ENCODE data around the gene WNK1. TPM values are rescaled to one million over a fixed set of nuclear protein-coding genes. Genes with fewer than 3 reads are reported as not detected.
A peak's percentile ranks its signal among the peaks of the same experiment; 100 is the strongest.

Gene WNK1
- polyA plus RNA-seq, 4 donors, result 12.7 to 48.4 (median 20.2) TPM

GRCh38 chr12:718756-719102, 33.6 kb upstream of the WNK1 start:
- FAIRE-seq (no peak), DNase-seq (no peak)
- H3K27ac ChIP-seq (ENCODE audit: low read depth in 1 of 3, low read length in 2 of 3), result no peak overlapping the region
- no peak overlapping the region for H3K4me3 ChIP-seq (ENCODE audit: low read depth in 1 of 3, low read length in 3 of 3)
- 80 to 95% (median 89%) methylated on average over 4 of the region's 4 CpGs for WGBS, 3 donors
- no peaks in the 10 kb centered on the region for H3K27me3 ChIP-seq (ENCODE audit: control insufficient read depth in 3 of 3, insufficient read depth in 3 of 3, low read length in 3 of 3)
- no peaks in the 10 kb centered on the region for H3K9me3 ChIP-seq (ENCODE audit: control insufficient read depth in 2 of 2, insufficient read depth in 1 of 2, low read depth in 1 of 2, low read length in 1 of 2)
- H3K36me3 ChIP-seq (ENCODE audit: control insufficient read depth in 3 of 3, insufficient read depth in 2 of 3, low read depth in 1 of 3, low read length in 3 of 3), result no peaks in the 10 kb centered on the region
- no peaks in the 10 kb centered on the region for H3K4me1 ChIP-seq (ENCODE audit: control insufficient read depth in 3 of 3, insufficient read depth in 2 of 3, low read depth in 1 of 3, low read length in 2 of 3)

GRCh38 chr12:720231-720941, 32.0 kb upstream of the WNK1 start:
- Histone ChIP-seq H3K36me3 (ENCODE audit: control insufficient read depth in 3 of 3, insufficient read depth in 2 of 3, low read depth in 1 of 3, low read length in 3 of 3) (no peaks in the 10 kb centered on the region), H3K9me3 (ENCODE audit: control insufficient read depth in 2 of 2, insufficient read depth in 1 of 2, low read depth in 1 of 2, low read length in 1 of 2) (no peaks in the 10 kb centered on the region), H3K4me3 (ENCODE audit: low read depth in 1 of 3, low read length in 3 of 3) (no peak overlapping the region), H3K4me1 (ENCODE audit: control insufficient read depth in 3 of 3, insufficient read depth in 2 of 3, low read depth in 1 of 3, low read length in 2 of 3) (peaks cover 0 to 3% (median 0%) of the 10 kb centered on the region in 3 donors), H3K27ac (ENCODE audit: low read depth in 1 of 3, low read length in 2 of 3) (no peak overlapping the region), H3K27me3 (ENCODE audit: control insufficient read depth in 3 of 3, insufficient read depth in 3 of 3, low read length in 3 of 3) (no peaks in the 10 kb centered on the region)
- DNase-seq (no peak), FAIRE-seq (no peak)
- WGBS, 3 donors, result 78 to 89% (median 79%) methylated on average over 9 of the region's 9 CpGs

DNA sequence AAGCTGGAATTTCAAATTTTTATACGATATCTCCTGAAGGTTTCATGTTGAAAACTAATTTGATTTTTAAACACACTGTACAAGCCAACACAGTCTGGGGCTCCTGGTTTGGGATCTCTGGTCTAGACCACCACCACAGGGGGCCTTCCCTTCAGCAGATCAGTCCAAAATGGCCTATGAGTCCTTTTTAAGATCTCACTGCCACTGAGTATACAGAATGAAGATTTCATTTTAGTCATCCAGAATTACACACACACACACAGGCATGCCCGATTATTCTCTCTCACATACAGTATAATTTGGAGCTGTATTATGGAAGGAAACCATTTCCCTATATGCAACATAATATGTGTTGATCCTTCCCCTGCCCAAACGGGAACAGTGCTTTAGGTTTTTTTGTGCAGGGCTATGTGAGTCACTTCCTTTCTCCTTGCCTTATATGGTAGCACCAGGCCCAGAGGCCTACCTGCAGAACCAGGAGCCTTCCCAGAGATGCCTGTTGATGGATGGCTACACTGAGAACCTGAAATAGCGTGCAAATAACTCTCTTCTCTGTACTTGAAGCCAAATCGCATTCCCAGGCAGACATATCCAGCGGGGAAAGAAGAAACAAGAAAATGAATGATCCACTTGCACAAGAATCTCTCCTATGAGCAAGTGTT, 28.1 kb upstream of the WNK1 start:
- Histone ChIP-seq H3K4me1 (ENCODE audit: control insufficient read depth in 3 of 3, insufficient read depth in 2 of 3, low read depth in 1 of 3, low read length in 2 of 3) (peaks cover 0 to 3% (median 2%) of the 10 kb centered on the region in 3 donors), H3K9me3 (ENCODE audit: control insufficient read depth in 2 of 2, insufficient read depth in 1 of 2, low read depth in 1 of 2, low read length in 1 of 2) (no peaks in the 10 kb centered on the region), H3K36me3 (ENCODE audit: control insufficient read depth in 3 of 3, insufficient read depth in 2 of 3, low read depth in 1 of 3, low read length in 3 of 3) (no peaks in the 10 kb centered on the region), H3K27me3 (ENCODE audit: control insufficient read depth in 3 of 3, insufficient read depth in 3 of 3, low read length in 3 of 3) (no peaks in the 10 kb centered on the region), H3K4me3 (ENCODE audit: low read depth in 1 of 3, low read length in 3 of 3) (no peak overlapping the region), H3K27ac (ENCODE audit: low read depth in 1 of 3, low read length in 2 of 3) (no peak overlapping the region)
- DNase-seq (no peak), FAIRE-seq (no peak)
- 64 to 69% (median 68%) methylated on average over 6 of the region's 6 CpGs for WGBS, 3 donors

- peaks cover 0 to 3% (median 2%) of the 10 kb centered on the region in 3 donors for H3K4me1 ChIP-seq (ENCODE audit: control insufficient read depth in 3 of 3, insufficient read depth in 2 of 3, low read depth in 1 of 3, low read length in 2 of 3)
- no peaks in the 10 kb centered on the region for H3K9me3 ChIP-seq (ENCODE audit: control insufficient read depth in 2 of 2, insufficient read depth in 1 of 2, low read depth in 1 of 2, low read length in 1 of 2)
- 96 to 100% (median 98%) methylated on average over 2 of the region's 2 CpGs for WGBS, 3 donors
- H3K27me3 ChIP-seq (ENCODE audit: control insufficient read depth in 3 of 3, insufficient read depth in 3 of 3, low read length in 3 of 3), result no peaks in the 10 kb centered on the region
- no peak for DNase-seq
- H3K36me3 ChIP-seq (ENCODE audit: control insufficient read depth in 3 of 3, insufficient read depth in 2 of 3, low read depth in 1 of 3, low read length in 3 of 3), result no peaks in the 10 kb centered on the region
- H3K4me3 ChIP-seq (ENCODE audit: low read depth in 1 of 3, low read length in 3 of 3), result no peak overlapping the region
- FAIRE-seq, result no peak
- H3K27ac ChIP-seq (ENCODE audit: low read depth in 1 of 3, low read length in 2 of 3), result no peak overlapping the region
These were observed 27.3 kb upstream of the WNK1 start for GRCh38 chr12:725076-725475.

DNA sequence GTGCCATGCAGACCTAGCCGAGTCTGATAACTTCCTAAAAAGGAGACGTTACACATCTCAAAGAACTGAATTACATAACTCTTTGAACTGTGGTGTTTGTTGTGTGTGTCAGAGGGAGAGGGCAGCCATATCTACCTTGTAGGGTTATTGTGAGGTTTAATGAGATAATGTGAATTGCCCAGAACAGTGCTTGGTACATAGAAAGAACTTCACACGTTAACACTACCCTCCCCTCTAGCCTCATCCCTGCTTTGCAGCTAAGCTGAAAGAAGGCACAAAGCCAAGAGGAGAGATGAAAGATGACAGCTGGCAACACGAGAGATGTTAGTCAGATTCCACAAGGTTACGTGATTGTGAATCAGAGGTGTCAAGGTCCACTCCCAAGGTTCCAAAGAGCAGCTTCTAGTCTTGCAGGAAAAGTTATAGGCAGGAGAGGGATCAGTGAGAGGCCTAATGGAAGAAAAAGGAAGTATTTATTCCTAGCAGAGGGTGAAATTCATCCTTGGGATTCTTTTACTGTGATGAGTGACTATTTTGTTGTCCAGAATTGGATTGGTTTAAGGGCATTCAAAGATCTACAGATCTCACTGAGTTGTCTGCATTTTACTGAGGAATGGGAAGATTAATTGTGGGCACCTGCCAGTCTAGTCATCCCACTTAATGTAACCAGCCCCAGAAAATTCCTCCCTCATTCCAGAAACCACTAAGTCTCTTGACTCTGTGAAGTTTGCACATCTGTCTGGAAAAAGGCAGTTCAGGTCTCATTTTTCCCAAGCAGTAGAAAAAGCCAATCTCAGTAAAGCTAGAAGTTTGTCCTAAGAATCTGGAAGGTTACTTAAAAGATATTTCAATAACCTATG, 25.9 kb upstream of the WNK1 start:
- no peaks in the 10 kb centered on the region for H3K36me3 ChIP-seq (ENCODE audit: control insufficient read depth in 3 of 3, insufficient read depth in 2 of 3, low read depth in 1 of 3, low read length in 3 of 3)
- DNase-seq (peak; percentile 42 to 83), FAIRE-seq (no peak)
- no peak overlapping the region for H3K27ac ChIP-seq (ENCODE audit: low read depth in 1 of 3, low read length in 2 of 3)
- H3K9me3 ChIP-seq (ENCODE audit: control insufficient read depth in 2 of 2, insufficient read depth in 1 of 2, low read depth in 1 of 2, low read length in 1 of 2), result no peaks in the 10 kb centered on the region
- H3K4me1 ChIP-seq (ENCODE audit: control insufficient read depth in 3 of 3, insufficient read depth in 2 of 3, low read depth in 1 of 3, low read length in 2 of 3), result peaks cover 0 to 3% (median 2%) of the 10 kb centered on the region in 3 donors
- no peak overlapping the region for H3K4me3 ChIP-seq (ENCODE audit: low read depth in 1 of 3, low read length in 3 of 3)
- no peaks in the 10 kb centered on the region for H3K27me3 ChIP-seq (ENCODE audit: control insufficient read depth in 3 of 3, insufficient read depth in 3 of 3, low read length in 3 of 3)
- 25 to 51% (median 42%) methylated on average over 5 of the region's 5 CpGs for WGBS, 3 donors

DNA sequence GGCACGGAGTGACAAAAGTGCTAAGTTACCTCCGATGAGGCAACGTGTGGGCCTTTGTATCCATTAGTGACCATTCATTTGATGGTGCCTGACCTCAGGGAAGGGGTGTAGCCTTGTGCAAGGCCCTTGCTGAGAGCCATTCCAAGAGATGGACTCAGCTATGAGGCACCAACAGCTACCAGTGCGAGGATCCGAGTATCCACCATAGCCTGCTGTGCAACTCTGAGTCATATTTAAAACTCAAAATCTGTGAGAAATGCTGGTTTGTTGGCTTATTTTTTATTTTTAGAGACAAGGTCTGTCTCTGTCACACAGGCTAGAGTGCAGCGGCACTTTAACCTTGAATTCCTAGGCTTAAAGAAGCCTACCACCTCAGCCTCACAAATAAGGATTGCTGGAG, 25.1 kb upstream of the WNK1 start:
- Histone ChIP-seq H3K9me3 (ENCODE audit: control insufficient read depth in 2 of 2, insufficient read depth in 1 of 2, low read depth in 1 of 2, low read length in 1 of 2) (no peaks in the 10 kb centered on the region), H3K27me3 (ENCODE audit: control insufficient read depth in 3 of 3, insufficient read depth in 3 of 3, low read length in 3 of 3) (no peaks in the 10 kb centered on the region), H3K27ac (ENCODE audit: low read depth in 1 of 3, low read length in 2 of 3) (no peak overlapping the region), H3K4me3 (ENCODE audit: low read depth in 1 of 3, low read length in 3 of 3) (no peak overlapping the region), H3K4me1 (ENCODE audit: control insufficient read depth in 3 of 3, insufficient read depth in 2 of 3, low read depth in 1 of 3, low read length in 2 of 3) (peaks cover 0 to 3% (median 2%) of the 10 kb centered on the region in 3 donors), H3K36me3 (ENCODE audit: control insufficient read depth in 3 of 3, insufficient read depth in 2 of 3, low read depth in 1 of 3, low read length in 3 of 3) (no peaks in the 10 kb centered on the region)
- DNase-seq (no peak), FAIRE-seq (no peak)
- 95 to 96% (median 96%) methylated on average over 6 of the region's 6 CpGs for WGBS, 3 donors

GRCh38 chr12:728781-729180, 23.6 kb upstream of the WNK1 start:
- Histone ChIP-seq H3K27ac (ENCODE audit: low read depth in 1 of 3, low read length in 2 of 3) (no peak overlapping the region), H3K4me3 (ENCODE audit: low read depth in 1 of 3, low read length in 3 of 3) (no peak overlapping the region), H3K27me3 (ENCODE audit: control insufficient read depth in 3 of 3, insufficient read depth in 3 of 3, low read length in 3 of 3) (no peaks in the 10 kb centered on the region), H3K4me1 (ENCODE audit: control insufficient read depth in 3 of 3, insufficient read depth in 2 of 3, low read depth in 1 of 3, low read length in 2 of 3) (peaks cover 0 to 3% (median 2%) of the 10 kb centered on the region in 3 donors), H3K36me3 (ENCODE audit: control insufficient read depth in 3 of 3, insufficient read depth in 2 of 3, low read depth in 1 of 3, low read length in 3 of 3) (no peaks in the 10 kb centered on the region), H3K9me3 (ENCODE audit: control insufficient read depth in 2 of 2, insufficient read depth in 1 of 2, low read depth in 1 of 2, low read length in 1 of 2) (no peaks in the 10 kb centered on the region)
- no peak for FAIRE-seq
- peak in 1 of 2 donors; percentile 38 for DNase-seq
- 62 to 85% (median 63%) methylated on average over 2 of the region's 2 CpGs for WGBS, 3 donors

GRCh38 chr12:729221-729620, 23.2 kb upstream of the WNK1 start:
- H3K27ac ChIP-seq (ENCODE audit: low read depth in 1 of 3, low read length in 2 of 3), result peak overlapping the region in 2 of 3 donors; percentile 33 to 41
- no peak for DNase-seq
- no peaks in the 10 kb centered on the region for H3K36me3 ChIP-seq (ENCODE audit: control insufficient read depth in 3 of 3, insufficient read depth in 2 of 3, low read depth in 1 of 3, low read length in 3 of 3)
- no peak overlapping the region for H3K4me3 ChIP-seq (ENCODE audit: low read depth in 1 of 3, low read length in 3 of 3)
- no peaks in the 10 kb centered on the region for H3K27me3 ChIP-seq (ENCODE audit: control insufficient read depth in 3 of 3, insufficient read depth in 3 of 3, low read length in 3 of 3)
- H3K9me3 ChIP-seq (ENCODE audit: control insufficient read depth in 2 of 2, insufficient read depth in 1 of 2, low read depth in 1 of 2, low read length in 1 of 2), result no peaks in the 10 kb centered on the region
- FAIRE-seq, result no peak
- peaks cover 0 to 3% (median 2%) of the 10 kb centered on the region in 3 donors for H3K4me1 ChIP-seq (ENCODE audit: control insufficient read depth in 3 of 3, insufficient read depth in 2 of 3, low read depth in 1 of 3, low read length in 2 of 3)
